OCI-LY7 (cell line): ENCODE results near the gene SARDH.

Experiments
- CTCF ChIP-seq: fragments of 200-600 bp; sonication (generic); conservative IDR thresholded peaks from 2 replicates; pipeline ENCODE4 v1.5.1; 2014; ENCODE audit warnings: mild to moderate bottlenecking, antibody characterized with exemption, low read length, moderate library complexity, mixed read lengths
- EZH2phosphoT487 ChIP-seq: fragments of 200-600 bp; sonication (generic); IDR thresholded peaks from 2 replicates; pipeline ENCODE4 v1.6.1; 2018; ENCODE audit warnings: low read depth, borderline replicate concordance, mild to moderate bottlenecking, mixed run types, antibody characterized with exemption, low read length, moderate library complexity, mixed read lengths

- no peak for TF ChIP-seq CTCF
- TF ChIP-seq EZH2phosphoT487: no peak
Observed at GRCh38 chr9:133774799-133775198, 36.6 kb upstream of the SARDH start.
